Amniotic epithelial cell (primary cell): ENCODE data around the gene CORIN.
A peak's percentile ranks its signal among the peaks of the same experiment; 100 is the strongest.

Experiments
- DNase-seq: peaks from one replicate; pipeline ENCODE4 v3.0.0-alpha.2; 2010; ENCODE audit warnings: low read depth

The CORIN gene, protein sequence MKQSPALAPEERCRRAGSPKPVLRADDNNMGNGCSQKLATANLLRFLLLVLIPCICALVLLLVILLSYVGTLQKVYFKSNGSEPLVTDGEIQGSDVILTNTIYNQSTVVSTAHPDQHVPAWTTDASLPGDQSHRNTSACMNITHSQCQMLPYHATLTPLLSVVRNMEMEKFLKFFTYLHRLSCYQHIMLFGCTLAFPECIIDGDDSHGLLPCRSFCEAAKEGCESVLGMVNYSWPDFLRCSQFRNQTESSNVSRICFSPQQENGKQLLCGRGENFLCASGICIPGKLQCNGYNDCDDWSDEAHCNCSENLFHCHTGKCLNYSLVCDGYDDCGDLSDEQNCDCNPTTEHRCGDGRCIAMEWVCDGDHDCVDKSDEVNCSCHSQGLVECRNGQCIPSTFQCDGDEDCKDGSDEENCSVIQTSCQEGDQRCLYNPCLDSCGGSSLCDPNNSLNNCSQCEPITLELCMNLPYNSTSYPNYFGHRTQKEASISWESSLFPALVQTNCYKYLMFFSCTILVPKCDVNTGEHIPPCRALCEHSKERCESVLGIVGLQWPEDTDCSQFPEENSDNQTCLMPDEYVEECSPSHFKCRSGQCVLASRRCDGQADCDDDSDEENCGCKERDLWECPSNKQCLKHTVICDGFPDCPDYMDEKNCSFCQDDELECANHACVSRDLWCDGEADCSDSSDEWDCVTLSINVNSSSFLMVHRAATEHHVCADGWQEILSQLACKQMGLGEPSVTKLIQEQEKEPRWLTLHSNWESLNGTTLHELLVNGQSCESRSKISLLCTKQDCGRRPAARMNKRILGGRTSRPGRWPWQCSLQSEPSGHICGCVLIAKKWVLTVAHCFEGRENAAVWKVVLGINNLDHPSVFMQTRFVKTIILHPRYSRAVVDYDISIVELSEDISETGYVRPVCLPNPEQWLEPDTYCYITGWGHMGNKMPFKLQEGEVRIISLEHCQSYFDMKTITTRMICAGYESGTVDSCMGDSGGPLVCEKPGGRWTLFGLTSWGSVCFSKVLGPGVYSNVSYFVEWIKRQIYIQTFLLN

DNA sequence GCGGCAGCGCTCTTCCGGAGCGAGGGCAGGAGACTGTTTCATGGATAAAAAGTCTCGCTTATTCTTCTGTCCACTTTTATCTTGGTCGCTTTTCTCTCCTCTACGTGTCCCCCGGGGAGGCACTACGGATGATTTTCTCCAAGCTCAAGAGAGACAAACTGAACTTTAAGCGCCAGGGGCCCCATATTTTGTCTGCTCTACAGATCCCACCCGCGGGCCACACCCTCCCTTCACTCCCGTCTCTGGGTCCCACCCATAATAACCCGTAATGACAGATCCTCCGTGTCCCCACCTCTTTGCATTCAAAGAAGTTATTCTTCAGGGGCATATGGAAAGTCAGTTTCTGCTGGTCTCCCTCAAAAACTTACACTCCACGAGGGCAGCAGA is at the start of gene CORIN:
TSS of gene CORIN (minus strand) at position 160 of the 387 bp plus-strand sequence. CDS start at position 42, 118 bp downstream.
- no peak for DNase-seq

DNA sequence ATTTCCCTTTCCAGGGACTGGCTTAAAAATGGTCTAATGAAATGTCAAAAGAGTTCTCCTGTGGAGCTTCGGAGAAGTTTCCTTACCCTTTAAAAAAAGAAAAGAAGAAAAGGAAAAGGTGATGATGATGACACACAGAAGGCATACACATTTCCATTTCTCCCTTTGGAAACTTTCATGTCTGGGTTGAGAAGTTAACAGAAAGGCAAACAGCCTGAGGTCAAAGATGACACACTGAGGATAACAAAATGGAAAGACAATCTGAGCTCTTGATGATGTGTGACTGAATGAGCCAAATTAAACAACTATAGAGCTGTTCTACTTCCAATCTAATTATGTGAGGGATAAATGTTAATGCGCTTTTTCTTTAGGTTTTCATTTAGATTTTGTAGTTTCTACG is 44.4 kb upstream of the CORIN start:
- DNase-seq, result no peak

DNA sequence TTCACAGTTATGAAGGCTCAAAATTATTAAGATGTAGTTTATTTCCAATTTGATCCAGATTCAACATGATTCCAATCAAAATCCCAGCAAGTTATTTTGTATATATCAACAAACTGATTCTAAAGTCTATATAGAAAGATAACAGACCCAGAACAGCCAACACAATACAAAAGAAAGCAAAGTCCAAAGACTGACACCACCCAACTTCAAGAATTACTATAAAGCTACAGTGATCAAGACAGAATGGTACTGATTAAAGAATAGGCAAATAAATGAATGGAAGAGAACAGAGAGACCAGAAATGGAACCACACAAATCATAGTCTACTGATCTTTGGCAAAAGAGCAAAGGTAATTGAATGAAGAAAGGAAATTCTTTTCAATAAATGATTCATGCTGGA is 41.6 kb upstream of the CORIN start:
- no peak for DNase-seq

DNA sequence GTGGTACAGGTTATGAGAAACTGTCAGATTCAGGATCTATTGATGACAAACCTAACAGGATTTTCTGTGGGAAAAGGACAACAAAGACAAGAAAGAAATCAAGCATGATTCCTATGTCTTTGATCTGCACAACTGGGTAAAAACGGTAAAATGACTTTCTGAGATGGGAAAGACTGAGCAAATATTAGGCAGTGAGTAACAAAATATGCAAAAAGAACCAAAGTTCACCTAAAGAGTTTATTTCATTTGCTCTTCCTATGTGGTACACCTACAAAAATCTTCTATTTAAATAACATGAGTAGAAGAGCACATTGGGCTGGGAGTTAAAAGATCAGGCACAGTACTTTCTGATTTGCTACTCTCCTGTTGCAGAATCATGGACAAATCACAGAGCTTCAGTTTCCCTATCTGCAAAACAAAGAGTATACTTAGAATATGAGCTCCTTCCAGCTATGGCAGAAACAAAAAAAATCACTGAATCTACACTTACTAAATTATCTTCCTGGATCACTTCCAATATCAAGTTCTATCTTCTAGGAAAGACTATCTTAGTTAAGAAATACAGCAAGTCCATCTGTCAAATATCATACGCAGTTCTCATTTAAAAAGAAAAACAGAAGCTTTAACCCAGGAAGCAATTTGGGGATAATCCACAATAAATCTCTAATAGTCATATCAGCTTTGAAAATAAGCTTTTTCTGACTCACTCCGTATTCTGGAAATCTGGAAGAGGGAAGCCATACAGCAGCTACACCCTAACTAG is 39.1 kb upstream of the CORIN start:
- DNase-seq, result peak; percentile 53

DNA sequence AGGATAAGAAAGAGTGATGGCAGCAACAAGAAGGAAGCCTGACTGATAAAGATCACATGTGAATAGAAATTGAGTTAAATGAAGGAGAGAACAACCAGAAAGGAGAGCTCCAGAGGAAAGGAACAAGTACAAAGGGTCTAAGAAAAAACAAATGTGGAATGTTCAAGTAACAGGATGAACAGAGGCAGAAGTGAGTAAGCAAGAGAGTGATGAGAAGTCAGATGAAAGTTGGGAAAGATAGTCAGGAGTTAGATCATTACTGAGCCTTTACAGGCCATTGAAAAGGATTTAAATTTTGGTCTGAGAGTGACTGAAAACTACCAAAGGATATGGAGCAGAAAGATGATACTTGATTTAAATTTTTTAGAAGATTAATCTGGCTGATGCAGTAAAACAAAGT is 38.4 kb upstream of the CORIN start:
- peak; percentile 70 for DNase-seq

DNA sequence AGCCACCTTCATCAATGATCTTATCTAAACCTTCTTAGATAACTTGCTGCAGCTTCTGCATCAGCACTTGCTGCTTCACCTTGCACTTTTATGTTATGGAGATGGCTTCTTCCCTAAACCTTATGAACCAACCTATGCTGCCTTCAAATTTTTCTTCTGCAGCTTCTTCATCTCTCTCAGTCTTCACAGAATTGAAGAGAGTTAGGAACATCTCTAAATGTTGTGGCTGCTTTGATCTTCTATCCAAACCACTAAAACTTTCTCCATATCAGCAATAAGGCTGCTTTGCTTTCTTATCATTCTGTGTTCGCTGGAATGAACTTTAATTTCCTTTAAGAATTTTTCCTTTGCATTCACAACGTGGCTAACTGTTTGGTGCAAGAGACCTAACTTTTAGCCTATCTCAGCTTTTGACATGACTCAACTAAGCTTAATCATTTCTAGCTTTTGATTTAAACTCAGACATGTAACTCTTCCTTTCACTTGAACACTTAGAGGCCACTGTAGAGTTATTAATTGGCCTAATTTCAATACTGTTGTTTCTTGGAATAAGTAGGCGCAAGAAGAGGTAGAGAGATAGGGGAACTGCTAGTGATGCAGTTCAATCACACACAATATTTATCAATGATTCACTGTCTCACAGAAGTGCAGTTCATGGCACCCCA is 36.1 kb upstream of the CORIN start:
- DNase-seq, result no peak

DNA sequence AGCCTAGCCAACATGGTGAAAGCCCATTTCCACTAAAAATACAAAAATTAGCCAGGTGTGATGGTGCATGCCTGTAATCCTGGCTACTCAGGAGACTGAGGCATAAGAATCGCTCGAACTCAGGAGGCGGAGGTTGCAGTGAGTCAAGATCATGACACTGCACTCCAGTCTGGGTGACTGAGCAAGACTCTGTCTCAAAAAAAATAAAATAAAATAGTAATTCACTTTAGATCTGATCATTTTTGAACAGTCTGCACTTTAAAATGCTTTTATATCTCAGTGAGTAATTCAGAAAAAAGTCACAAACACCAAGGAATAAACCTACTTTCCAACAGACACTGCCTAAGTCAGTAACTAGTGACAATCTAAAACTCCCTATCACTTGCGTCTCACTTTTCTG is 25.6 kb upstream of the CORIN start:
- no peak for DNase-seq

DNA sequence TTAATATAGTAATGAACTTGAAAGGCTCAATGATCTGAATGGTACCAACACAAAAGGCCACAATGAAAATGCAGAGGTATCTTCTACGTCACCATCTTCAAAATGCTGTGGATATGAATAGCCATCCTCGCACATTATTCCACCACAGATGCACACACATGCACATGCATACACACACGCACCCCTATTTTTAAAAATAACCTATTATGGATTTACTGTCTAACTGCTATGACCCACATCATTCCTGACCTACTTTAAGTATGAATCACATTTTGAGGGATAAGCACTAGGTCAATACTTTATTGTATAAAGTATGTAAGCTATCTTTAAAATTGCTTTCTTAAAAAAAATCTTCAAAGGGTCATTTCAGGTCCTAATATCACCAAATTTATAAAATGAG is 24.4 kb upstream of the CORIN start:
- DNase-seq, result peak; percentile 54

DNA sequence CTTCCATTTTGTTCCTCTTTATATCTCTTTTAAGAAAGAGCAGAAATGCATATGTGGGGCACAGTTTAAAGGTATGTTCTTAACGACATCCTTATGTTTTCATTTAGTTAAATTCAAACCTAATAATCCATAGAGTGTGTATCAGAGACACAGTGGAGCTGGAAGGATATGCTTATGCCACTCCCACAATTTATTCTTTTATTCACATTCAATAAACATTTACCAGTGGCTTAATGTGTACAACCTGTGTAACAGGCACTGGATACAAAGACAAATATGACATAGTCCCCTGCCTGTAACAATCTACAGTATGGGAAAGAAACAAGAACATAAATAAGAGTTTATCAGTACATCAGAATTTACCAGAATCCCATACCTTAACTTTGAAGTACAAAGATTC is 22.4 kb upstream of the CORIN start:
- DNase-seq, result no peak

DNA sequence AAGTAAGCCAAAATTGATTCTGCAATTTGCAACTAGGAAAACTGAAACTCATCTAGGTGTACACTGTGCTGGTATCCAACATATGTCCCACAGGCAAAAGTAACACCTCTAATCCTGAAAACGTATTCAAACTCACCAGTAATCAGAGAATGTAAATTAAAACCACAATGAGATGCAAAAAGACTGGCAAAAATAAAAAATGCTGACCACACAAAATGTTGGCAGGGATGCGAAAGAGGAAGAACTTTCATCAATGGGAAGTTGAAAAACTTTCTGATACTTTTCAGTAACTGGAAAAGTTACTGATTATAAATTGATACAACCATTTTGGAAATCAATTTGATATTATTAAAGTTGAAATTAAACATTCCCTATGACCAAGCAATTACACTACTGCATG is 20.1 kb upstream of the CORIN start:
- DNase-seq, result no peak

DNA sequence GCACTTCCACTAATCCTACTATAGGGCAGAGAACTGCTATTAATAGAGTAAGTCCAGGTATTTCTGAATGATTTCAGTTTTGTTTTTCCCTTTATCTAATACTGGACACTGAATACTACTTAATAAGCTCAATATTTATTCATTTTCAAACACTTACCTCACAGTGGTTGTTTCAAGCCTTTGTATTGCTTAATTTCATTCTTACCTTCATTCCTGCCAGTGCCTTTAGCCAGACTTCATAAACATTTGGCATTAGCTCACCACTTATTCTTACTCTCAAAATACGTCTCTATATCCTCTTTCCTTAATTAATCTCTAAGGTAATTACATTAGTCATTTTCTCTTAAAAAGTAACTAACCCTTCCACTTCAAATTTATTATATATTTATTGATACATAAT is 18.8 kb upstream of the CORIN start:
- DNase-seq, result peak; percentile 43

DNA sequence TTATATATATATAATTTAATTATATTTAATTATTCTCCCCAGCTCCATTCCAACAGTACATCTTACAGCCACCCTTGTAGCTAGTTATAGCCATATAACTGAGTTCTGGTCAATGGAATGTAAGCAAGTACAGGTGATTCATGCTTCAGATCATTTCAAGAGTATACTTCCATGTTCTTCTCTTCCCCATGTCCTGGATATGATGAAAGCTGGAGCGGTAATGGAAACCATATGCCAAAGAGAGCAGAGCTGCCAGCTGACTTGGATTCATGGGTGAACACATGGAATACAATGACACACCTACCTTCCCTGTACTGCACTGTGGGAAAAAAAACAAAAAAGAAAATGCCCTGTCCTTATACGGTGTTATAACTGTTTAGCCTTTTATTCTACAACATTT is 17.5 kb upstream of the CORIN start:
- peak; percentile 61 for DNase-seq

DNA sequence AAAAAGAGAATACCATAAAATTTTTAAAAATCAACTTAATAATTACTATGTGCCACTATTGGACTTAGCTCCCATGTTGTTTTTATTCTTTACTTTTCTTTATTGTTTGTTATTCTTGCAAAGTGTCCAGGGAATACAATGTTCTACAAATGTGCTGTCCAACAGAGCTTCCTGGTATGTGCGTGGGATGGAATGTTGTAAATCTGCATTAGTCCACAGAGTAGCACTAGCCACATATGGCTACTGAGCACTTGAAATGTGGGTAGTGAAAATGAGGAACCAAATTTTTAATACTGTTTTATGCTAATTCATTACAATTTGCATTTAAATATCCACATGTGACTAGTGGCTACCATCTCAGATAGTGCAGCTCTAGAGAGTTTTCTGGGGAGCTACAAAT is 14.3 kb upstream of the CORIN start:
- peak; percentile 94 for DNase-seq

DNA sequence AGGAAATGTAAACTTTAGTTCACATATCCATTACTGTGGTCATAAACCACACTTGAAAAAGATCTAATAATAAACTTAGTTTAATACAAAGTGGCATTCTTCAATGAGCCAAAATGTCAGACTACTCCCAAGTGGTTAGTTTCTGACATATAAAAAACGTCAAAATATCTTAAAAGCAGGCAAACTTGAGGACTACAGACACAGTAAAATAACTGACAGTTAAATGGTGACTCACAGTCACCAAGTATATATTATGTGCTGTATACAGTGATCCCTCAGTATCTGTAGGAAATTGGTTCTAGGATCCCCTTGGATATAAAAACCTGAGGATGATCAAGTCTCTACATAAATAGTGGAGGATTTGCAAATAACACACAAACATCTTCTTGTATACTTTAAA is 11.6 kb upstream of the CORIN start:
- no peak for DNase-seq

DNA sequence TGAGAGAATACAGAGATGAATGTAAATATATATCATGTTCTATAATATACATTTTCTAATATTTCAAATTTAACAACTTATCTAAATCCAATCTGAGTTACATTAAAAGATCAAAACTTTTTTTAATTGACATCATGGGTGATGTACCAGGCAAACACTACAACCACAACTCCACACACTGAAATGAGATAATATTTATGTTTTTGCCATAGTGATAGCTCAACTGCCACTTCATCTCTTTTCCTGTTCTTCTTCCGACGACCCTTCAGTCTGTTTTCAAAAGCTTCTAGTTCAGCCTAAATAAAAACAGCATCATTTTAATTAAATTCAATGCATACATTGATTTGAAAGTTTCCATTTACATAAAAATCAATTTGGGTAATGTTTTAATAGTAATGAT is 10.2 kb upstream of the CORIN start:
- DNase-seq, result no peak

DNA sequence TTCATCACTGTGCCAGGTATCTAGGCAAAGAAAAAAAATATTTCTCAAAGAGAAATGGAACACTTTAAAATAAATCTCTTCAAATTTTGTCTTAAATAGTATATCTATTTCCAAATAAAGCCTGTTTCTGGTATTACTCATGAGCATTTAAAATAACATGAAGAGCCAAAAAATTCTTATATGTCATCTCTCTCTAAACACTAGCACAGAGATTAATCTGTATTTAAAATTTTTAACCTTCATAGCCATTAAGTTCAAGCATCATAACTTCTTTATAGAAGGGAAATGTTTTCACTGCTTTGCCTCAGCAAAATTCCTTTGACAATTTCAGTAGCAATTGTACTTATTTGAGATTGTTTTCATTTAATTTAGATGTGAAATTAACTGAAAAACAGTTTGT is 5.1 kb upstream of the CORIN start:
- DNase-seq, result no peak

DNA sequence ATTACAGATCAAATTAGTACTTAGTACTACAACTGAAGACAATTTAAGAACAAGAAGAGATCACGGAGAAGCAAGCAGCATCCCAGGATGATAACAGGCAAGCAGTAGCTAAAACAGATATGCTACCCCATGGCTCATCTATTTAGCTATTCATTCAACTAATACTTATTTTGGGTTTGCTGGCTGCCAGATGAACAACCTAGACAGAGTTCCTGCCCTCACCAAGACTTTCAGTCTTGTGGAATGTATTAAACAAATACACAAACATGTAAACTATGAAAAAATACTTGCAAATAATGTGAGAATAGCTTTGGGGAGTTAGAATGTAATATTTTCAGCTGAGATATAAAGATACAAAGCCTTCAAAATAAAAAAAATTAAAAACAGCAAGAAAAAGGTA is 2.4 kb upstream of the CORIN start:
- DNase-seq, result no peak

DNA sequence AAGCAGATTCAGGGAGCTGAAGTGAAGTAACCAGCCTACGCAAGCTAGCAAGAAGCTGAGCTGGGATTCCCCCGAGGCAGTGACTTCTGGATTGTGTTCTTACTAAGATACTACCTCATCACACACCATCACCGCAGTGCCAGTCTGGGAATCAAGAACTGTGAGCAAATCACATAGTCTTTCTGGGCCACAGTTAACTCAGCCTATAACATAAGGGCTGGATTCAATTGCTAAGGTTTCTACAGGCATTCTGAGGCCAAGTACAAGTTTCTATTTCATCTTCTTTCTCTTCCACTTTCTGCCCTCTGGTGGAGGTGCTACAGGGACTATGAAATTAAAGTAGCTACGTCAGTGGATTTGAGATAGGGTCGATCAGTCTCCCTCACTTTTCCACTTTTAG is 1.4 kb upstream of the CORIN start:
- DNase-seq, result peak; percentile 76

DNA sequence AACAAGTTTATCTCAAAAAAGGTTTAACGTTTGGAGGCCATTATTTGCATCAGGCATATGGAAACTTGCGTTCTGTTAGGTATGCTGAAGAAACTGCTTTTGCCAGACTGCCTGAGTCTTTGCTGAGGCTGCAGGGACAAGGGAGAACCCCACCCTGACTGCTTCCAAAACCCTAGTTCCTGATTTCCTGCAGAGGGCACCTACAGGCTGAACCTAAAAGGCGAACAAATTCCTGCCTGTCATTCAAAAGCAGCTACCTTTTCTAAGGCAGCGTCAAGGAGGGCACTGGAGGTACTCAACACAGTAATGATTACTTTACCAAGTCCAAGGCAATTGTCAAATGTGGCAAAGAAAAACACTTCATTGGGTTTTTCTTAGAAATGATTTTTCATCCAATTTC is 578 bp upstream of the CORIN start:
- no peak for DNase-seq

DNA sequence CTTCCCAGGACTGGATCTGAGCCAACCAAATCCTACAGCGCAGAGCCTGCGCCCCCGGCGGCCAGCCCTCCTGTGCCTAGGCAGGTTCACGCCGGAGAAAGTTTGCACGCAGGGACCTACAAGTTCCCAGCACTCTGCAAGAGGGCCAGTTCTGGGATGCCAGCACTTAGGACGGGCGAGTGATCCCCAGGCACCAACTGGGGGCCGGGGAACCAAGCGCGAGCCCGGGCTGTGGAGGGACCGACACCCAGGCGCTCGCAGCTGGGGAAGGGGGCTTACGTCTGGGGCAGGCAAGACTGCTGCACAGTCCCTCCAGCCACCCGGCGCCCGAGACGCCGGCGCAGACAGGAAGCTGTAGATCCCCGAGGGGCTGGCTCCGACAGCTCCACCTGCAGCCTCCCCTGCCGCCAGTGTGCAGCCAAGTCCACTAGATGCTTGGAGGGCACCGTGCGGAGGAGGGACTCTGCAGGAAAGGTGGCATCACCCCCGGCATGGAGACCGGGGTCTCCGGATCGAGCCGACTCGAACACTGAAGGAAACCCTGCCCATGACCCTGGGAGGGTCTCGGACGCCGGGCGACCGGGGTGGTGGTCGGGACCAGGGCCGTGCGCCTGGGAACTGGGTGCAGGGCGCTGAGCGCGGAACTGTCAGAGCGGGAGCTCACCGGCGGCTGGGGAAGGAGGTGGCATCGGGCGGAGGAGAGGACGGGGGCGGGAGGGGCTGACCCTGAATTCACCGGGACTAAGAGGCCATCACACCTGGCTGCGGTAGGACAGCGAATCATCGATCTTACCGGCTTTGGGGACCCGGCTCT is 566 bp downstream of the CORIN start:
- DNase-seq, result no peak

DNA sequence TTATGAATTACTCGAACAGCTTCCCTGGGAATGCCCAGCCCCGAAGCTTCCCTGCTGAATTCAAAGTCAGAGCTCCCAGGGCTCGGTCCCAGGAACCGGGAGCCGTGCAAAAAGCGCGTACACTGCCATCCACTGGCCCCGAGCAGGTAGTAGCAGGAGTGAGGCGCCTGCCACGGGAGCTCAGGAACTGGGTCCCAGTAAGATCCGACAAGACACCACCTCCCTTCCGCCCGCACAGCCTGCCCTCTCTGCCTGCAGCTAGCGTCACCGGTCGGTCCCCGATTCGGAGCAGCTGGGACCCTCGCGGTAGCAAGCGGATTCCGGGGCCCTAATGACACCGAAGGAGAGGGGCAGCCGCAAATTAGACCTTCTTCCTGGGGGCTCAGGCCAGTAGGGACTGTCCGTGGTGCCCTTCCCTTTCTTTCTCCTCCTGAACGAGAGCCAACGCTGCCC is 1.2 kb downstream of the CORIN start:
- peak; percentile 75 for DNase-seq
